ENCODE results near the gene TMEM203.

GRCh38 chr9:137178939-137179630 lies 26.4 kb downstream of the TMEM203 start:
- no peak for TF ChIP-seq CTCF (conservative IDR thresholded peaks at IDR 0.05; ENCODE audit: low read depth, low read length)
- no peak for TF ChIP-seq EZH2phosphoT487 (IDR thresholded peaks at IDR 0.05; ENCODE audit: borderline replicate concordance, low read length)

Measured in PC-3 (cell line).